Colonic mucosa (tissue), 4 donors: ENCODE results near the gene TPMT. TPM values are rescaled to one million over a fixed set of nuclear protein-coding genes. Genes with fewer than 3 reads are reported as not detected.

Experiments
- DNase-seq: peaks from one replicate; pipeline ENCODE4 v3.0.0-alpha.2; 2020
- H3K27ac ChIP-seq: fragments of 200-600 bp; one replicate; pipeline ENCODE4 v1.8.0; 2021
- H3K27me3 ChIP-seq: fragments of 200-600 bp; one replicate; pipeline ENCODE4 v1.8.0; 2021
- H3K36me3 ChIP-seq: fragments of 200-600 bp; one replicate; pipeline ENCODE4 v1.8.0; 2021
- H3K4me1 ChIP-seq: fragments of 200-600 bp; one replicate; pipeline ENCODE4 v1.8.0; 2021; ENCODE audit warnings: mild to moderate bottlenecking
- H3K4me3 ChIP-seq: fragments of 200-600 bp; one replicate; pipeline ENCODE4 v1.8.0; 2021
- H3K9ac ChIP-seq, 2 donors: one replicate each; pipeline ENCODE4 v1.7.0; 2013; ENCODE audit warnings: control low read depth in 2 of 2, low read depth in 2 of 2, low read length in 2 of 2
- H3K9me3 ChIP-seq: fragments of 200-600 bp; one replicate; pipeline ENCODE4 v1.8.0; 2021
- CTCF ChIP-seq: fragments of 200-600 bp; IDR thresholded peaks from one replicate; pipeline ENCODE4 v1.8.0; 2022; ENCODE audit warnings: antibody characterized with exemption, mild to moderate bottlenecking
- intact Hi-C: fragments of 100-400 bp; cut with DNase I; formaldehyde crosslinking; loops from one replicate; pipeline ENCODE4 v1.14.1; 2022
- total RNA-seq, 2 donors: library from RNA; stranded (reverse); fragmentation: NEBNext Ultra II Directional in 1 of 2; extraction: Animal tissue kit (Norgen Biotek cat#: 25700) in 1 of 2; gene quantifications; one replicate each; pipeline ENCODE4 v1.2.1, GENCODE V29; 2021
- donor health status: healthy.
- donor health status: DM: no; HTN: no; CAD: no.
- donor health status: DM: no; HTN: no; CAD: no.

Gene TPMT
- total RNA-seq, 2 donors from 2014 or later, result 51.1 to 52.5 TPM

- intact Hi-C loops, result no loop called here
- H3K9me3 ChIP-seq, result no peaks in the 10 kb centered on the region
- H3K27ac ChIP-seq, result no peak overlapping the region
- no peaks in the 10 kb centered on the region for H3K36me3 ChIP-seq
- no peak overlapping the region for H3K9ac ChIP-seq
- DNase-seq, result no peak
- H3K27me3 ChIP-seq, result no peaks in the 10 kb centered on the region
- H3K4me1 ChIP-seq, result peaks cover 6% of the 10 kb centered on the region
- TF ChIP-seq CTCF, result no peak
- H3K4me3 ChIP-seq, result no peak overlapping the region
These were observed 31.8 kb upstream of the TPMT start for GRCh38 chr6:18186540-18187250.

GRCh38 chr6:18186033-18186432 is 31.2 kb upstream of the TPMT start:
- H3K4me1 ChIP-seq, result peaks cover 6% of the 10 kb centered on the region
- H3K27me3 ChIP-seq, result no peaks in the 10 kb centered on the region
- intact Hi-C loops, result no loop called here
- peak overlapping the region in 1 of 2 donors; percentile 49 for H3K9ac ChIP-seq
- H3K9me3 ChIP-seq, result no peaks in the 10 kb centered on the region
- DNase-seq, result no peak
- H3K4me3 ChIP-seq, result no peak overlapping the region
- no peaks in the 10 kb centered on the region for H3K36me3 ChIP-seq
- no peak overlapping the region for H3K27ac ChIP-seq
- no peak for TF ChIP-seq CTCF

- DNase-seq, result no peak
- intact Hi-C loops, result no loop called here
- no peak for TF ChIP-seq CTCF
- H3K27me3 ChIP-seq, result no peaks in the 10 kb centered on the region
- H3K4me3 ChIP-seq, result no peak overlapping the region
- H3K9me3 ChIP-seq, result no peaks in the 10 kb centered on the region
- no peak overlapping the region for H3K9ac ChIP-seq
- H3K36me3 ChIP-seq, result no peaks in the 10 kb centered on the region
- H3K4me1 ChIP-seq, result peaks cover 6% of the 10 kb centered on the region
- no peak overlapping the region for H3K27ac ChIP-seq
These were observed 30.7 kb upstream of the TPMT start for GRCh38 chr6:18185624-18186023.

- no peak overlapping the region for H3K9ac ChIP-seq
- intact Hi-C loops, result no loop called here
- no peak for TF ChIP-seq CTCF
These were observed 28.9 kb upstream of the TPMT start for GRCh38 chr6:18183766-18184165.

GRCh38 chr6:18182568-18182967 is 27.7 kb upstream of the TPMT start:
- DNase-seq, result no peak
- no peak for TF ChIP-seq CTCF
- no peaks in the 10 kb centered on the region for H3K27me3 ChIP-seq
- no peak overlapping the region for H3K9ac ChIP-seq
- no peak overlapping the region for H3K27ac ChIP-seq
- no peak overlapping the region for H3K4me3 ChIP-seq
- no peaks in the 10 kb centered on the region for H3K36me3 ChIP-seq
- intact Hi-C loops, result no loop called here
- H3K4me1 ChIP-seq, result peaks cover 6% of the 10 kb centered on the region
- no peaks in the 10 kb centered on the region for H3K9me3 ChIP-seq

More at GRCh38 chr6:18183766-18184165, 28.9 kb upstream of the TPMT start:
- no peak overlapping the region for H3K27ac ChIP-seq
- peaks cover 6% of the 10 kb centered on the region for H3K4me1 ChIP-seq
- no peaks in the 10 kb centered on the region for H3K9me3 ChIP-seq
- H3K4me3 ChIP-seq, result no peak overlapping the region
- no peaks in the 10 kb centered on the region for H3K27me3 ChIP-seq
- no peaks in the 10 kb centered on the region for H3K36me3 ChIP-seq
- DNase-seq, result no peak
